Middle frontal gyrus (tissue), 1 donor: ENCODE data around the gene LMOD3.

ENCODE experiments used
- DNase-seq: peaks from one replicate; pipeline ENCODE4 v3.0.0-alpha.2; 2015; ENCODE audit warnings: low spot score; ENCODE audit errors: extremely low spot score

Gene LMOD3

DNA sequence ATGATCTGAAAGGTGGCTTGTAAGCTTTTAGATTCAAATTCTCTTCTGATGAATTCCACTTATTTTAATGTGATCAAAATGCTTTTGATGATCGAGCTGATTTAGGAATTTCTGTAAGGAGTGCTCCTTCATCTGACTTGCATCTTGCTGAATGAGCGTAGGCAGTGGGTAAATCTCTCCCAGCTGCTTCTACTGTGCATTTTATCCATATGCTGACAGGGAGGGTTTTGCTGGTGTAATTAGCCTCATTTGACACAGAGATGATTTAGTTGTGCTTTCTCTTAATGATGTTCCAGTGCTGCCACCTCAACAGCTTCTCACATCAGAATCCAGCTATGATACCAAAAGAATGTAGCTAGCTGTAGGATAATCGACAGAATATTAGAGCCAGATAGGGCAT is 3.8 kb upstream of the LMOD3 start:
- no peak for DNase-seq

DNA sequence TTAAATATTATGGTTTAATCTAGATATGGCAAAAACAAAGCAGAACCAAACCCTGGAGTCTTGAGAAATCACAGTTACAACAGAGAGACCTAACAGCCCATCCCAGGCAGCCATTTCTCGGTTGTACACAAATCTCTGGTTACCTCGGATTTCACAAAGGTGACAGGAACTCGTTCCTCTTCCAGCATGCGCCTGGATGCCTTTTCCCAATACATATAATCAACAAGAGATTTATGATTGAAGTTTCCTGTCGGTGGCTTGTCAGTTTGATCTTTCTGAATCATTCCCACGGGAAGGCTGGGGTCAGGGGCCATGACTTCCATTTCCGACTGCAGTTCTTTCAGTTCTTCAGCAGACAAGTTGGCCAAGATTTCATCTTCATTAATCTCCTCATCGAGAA is 445 bp downstream of the LMOD3 start:
- DNase-seq: no peak

DNA sequence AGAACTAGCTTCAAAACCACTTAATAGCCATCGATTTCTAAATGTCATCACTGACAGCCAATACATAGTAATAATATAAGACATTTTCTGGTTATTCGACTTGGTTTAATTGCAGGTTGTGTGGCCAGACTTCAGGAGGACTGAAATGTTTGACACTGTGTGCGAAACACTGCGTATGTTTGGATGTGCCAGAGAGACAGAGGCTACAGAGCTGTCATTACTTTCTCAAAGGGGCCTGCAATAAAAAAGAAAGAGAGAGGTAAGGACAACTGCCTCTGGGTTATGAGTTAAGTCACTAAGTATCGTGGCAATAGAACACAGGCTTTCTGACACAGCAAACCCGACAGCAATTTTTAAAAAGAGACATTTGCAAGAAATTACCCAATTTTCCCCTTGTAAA is 882 bp downstream of the LMOD3 start:
- no peak for DNase-seq

DNA sequence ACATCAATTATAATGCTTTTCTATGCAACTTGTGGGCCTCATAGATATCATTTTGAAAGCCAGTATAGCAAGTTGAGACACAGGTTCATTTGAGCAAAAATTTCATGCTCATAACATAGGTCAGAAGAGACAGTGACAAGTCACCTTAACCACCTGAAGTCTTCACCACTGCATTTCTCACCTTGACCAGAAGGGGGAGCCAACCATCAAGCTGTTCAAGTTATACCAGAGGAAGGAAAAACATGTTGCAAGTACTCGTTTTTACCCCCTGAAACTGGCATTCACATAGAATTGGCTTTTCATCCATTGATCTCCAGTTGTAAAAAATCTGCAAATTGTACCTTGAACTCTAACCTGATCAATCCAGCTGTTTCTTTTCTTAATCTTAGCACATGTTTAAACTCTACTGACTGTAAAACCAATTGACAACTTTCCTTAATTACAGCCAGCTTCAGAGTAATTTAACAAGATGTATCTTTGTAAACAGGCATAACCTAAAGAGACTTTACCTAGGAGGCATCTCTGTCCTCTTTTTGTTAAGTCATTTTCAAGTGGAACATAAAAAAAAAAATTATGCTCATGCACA is 1.4 kb downstream of the LMOD3 start:
- peak; percentile 75 for DNase-seq

DNA sequence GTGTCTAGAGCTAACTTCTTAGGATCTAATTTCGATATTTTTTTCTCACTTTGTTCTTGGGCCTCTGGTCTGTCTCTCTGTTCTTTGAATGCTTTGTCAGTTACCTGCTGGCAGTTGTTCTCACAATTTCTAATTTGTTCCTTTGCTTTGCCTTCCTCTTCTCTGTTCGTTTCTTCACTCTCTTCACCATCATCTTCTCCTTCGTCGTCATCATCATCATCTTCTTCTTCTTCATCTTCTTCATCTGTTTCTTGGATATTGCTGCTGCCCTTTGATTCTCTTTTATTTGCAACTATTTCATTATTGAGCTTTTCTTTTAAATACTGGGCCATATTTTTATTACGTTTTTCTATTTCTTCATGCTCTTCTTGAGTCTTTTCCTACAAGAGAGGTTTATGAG is 2.7 kb downstream of the LMOD3 start:
- no peak for DNase-seq

DNA sequence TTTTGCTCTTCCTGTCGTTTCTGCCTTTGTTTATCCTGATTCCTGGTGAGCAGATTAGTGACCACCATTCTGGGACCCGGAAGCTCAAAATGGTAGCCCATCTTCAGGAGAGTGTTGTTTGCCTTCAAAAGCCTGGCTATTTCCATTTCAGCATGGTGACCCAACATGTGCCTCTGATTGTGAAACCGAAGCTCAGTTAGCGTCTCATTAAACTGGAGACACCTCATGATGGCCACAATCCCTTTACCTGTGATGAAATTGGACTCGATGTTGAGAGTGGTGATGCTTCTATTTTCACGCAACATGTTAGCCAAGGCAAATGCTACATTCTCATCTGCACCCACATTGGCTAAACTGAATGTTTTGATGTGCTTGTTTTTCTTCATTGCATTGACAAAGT is 3.3 kb downstream of the LMOD3 start:
- DNase-seq: no peak

DNA sequence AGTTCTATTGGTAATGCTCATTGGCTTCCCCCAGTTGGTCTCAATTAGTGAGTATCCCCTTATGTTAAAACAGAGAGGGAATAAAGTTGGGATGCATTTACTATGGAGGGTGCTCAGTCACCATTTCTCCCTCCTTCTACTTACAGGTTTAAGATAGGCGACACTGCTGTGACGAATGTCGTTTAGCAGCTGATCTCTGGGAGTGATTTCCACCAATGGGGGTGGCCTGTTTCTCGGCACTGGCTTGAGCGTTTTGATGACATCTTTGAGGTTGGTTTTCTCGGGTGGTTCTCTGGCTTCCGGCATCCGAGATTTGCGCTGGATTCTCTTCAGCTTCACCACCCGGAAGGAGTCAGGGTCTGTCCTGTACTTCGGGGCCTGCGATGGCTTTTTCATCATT is 3.8 kb downstream of the LMOD3 start:
- no peak for DNase-seq

DNA sequence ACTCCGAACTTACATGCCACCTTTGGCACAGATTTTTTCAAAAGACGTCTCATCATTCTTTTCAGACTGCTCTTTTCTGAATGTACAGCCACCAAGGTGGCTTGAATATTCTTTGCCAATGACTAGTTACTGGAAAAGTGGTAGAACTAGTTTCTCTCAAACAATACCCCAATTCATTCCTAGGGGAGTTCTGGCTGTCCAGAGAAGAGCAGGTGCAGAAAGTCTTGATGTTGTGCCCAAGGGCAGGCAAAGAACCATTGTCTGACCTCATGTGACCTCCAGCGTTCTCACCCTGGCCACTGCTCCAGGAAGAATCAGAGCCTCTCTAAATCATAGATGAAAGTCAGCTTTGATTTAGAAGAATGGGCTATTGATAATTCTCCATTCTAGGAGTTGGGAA is 5.5 kb downstream of the LMOD3 start:
- DNase-seq: peak; percentile 65

DNA sequence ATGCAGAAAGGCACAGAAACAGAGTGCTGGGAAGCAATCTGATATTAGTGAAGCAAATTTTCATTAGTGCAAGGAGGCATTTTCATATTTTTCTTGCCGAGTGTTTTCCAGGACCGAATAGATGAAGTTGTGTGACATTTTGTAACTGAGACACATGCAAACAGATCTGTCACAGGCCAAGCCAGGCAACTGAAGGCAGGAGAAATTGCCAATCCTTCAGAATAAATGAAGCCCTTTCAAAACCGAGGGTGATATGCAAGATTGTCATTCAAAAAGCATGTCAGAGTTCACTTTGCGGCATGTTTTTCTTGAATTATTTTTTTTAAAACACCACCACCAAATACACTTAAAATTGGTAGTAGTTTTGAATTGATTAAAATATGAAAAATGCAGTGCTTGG is 6.2 kb downstream of the LMOD3 start:
- no peak for DNase-seq

- no peak for DNase-seq
These were observed 6.7 kb downstream of the LMOD3 start for GRCh38 chr3:69115731-69116130.

- no peak for DNase-seq
These were observed 8.9 kb downstream of the LMOD3 start for GRCh38 chr3:69113536-69113935.

DNA sequence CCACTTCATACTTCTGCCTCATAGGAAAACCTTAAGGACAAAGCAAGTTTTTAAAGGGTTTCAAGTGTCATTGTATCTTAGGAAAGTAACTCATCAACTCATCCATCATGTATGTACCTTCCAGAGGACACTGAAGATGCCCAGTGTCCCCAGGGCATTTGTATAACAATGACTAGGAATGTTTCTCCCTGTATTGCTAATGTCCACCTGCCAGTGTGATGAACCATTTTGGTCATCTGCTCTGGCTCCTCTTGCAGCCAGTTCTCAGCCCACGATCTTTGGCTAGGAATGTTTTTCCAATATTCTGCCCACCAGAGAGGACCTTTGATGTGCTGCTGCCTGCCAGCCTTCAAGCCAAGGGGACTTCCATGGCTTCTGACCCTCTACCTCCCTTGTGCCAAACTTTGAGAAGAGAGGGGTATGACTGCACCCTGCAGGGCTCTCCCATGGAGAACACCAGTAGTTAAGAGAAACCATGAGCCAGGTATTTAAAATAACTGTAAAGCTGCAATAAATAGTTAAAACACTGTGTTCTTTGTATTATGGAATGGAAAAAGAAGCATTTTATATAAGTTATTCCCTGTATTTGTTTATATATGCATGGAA is 11.4 kb downstream of the LMOD3 start:
- no peak for DNase-seq

- DNase-seq: no peak
These were observed 13.6 kb downstream of the LMOD3 start for GRCh38 chr3:69108811-69109210.

DNA sequence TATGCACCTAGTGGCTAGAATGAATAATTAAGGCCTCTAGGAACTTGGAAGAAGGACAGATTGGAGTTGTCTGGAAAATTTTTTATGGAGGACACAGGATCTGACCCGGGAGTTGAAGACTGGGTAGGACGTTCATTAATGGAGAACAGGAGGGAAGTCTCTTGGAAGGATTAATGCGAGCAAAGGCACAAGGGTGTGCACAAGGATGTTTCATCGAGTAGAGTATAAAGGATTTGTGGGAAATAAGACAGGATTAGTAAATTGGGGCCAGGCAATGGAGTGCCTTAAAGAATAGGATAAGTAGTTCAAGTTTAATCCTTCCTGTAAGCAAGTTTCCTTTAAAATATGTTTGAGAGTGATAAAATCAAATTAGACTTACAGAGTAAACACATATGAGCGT is 14.6 kb downstream of the LMOD3 start:
- no peak for DNase-seq

GRCh38 chr3:69105320-69105719 is 17.1 kb downstream of the LMOD3 start:
- DNase-seq: no peak

GRCh38 chr3:69104586-69104985 is 17.8 kb downstream of the LMOD3 start:
- DNase-seq: no peak

DNA sequence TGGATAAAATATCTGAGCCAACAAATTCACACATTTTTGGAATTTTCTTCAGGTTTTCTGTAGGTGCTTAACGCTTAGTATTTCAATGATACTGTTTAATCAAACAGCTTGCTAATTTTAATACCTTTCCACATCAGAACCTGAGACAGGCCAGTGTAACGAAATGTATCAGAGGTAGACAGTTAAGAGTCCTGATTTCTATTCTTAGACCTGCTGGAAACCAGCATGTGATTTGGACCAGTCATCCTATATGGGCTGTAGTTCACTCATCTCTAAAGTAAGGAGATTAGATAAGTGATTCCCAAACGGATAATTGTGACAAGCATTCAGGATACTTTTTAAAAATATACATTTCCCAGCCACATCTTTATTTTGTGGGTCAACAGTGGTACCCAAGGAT is 19.3 kb downstream of the LMOD3 start:
- no peak for DNase-seq

- no peak for DNase-seq
These were observed 20.0 kb downstream of the LMOD3 start for GRCh38 chr3:69102384-69102783.

GRCh38 chr3:69099576-69099975 is 22.8 kb downstream of the LMOD3 start:
- no peak for DNase-seq

GRCh38 chr3:69097407-69098086 is 24.8 kb downstream of the LMOD3 start:
- no peak for DNase-seq

- no peak for DNase-seq
These were observed 26.1 kb downstream of the LMOD3 start for GRCh38 chr3:69096299-69096698.

GRCh38 chr3:69095636-69096035 is 26.8 kb downstream of the LMOD3 start:
- no peak for DNase-seq
